ENCODE measurements around the gene TBC1D5. TPM values are rescaled to one million over a fixed set of nuclear protein-coding genes. Genes with fewer than 3 reads are reported as not detected.

TBC1D5 gene
- total and polyA plus RNA-seq, 8 donors, result 47.4 to 74.8 (median 55.3) TPM

- DNase-seq (no peak), ATAC-seq (no peak)
- intact Hi-C loops (cut with DNase I), result no loop called here
- H3K27ac ChIP-seq, result no peak overlapping the region
- H3K4me3 ChIP-seq, result no peak overlapping the region
- TF ChIP-seq CTCF (IDR thresholded peaks at IDR 0.05), result no peak
- H3K36me3 ChIP-seq, result no peaks in the 10 kb centered on the region
- no peaks in the 10 kb centered on the region for H3K4me1 ChIP-seq
- peaks cover 0 to 5% of the 10 kb centered on the region in 2 donors for H3K9me3 ChIP-seq
- H3K27me3 ChIP-seq, result no peaks in the 10 kb centered on the region
Measured at GRCh38 chr3:17119201-17120072, 623.0 kb downstream of the TBC1D5 start.

GRCh38 chr3:17118771-17119170 lies 623.7 kb downstream of the TBC1D5 start:
- ATAC-seq (no peak), DNase-seq (no peak)
- intact Hi-C loops (cut with DNase I), result no loop called here
- no peak overlapping the region for H3K27ac ChIP-seq
- no peak for TF ChIP-seq CTCF (IDR thresholded peaks at IDR 0.05)
- no peaks in the 10 kb centered on the region for H3K27me3 ChIP-seq
- no peaks in the 10 kb centered on the region for H3K4me1 ChIP-seq
- H3K9me3 ChIP-seq, result peaks cover 0 to 5% of the 10 kb centered on the region in 2 donors
- no peaks in the 10 kb centered on the region for H3K36me3 ChIP-seq
- H3K4me3 ChIP-seq, result no peak overlapping the region

- no peaks in the 10 kb centered on the region for H3K4me1 ChIP-seq
- no peaks in the 10 kb centered on the region for H3K9me3 ChIP-seq
- no peak for DNase-seq
- no peak for TF ChIP-seq CTCF (IDR thresholded peaks at IDR 0.05)
- no peak overlapping the region for H3K27ac ChIP-seq
- H3K4me3 ChIP-seq, result no peak overlapping the region
- no peak for ATAC-seq
- intact Hi-C loops (cut with DNase I), result no loop called here
- no peaks in the 10 kb centered on the region for H3K36me3 ChIP-seq
- H3K27me3 ChIP-seq, result no peaks in the 10 kb centered on the region
Measured at GRCh38 chr3:17116007-17116600, 626.3 kb downstream of the TBC1D5 start.

GRCh38 chr3:17115186-17115585 lies 627.2 kb downstream of the TBC1D5 start:
- ATAC-seq (no peak), DNase-seq (no peak)
- H3K36me3 ChIP-seq, result no peaks in the 10 kb centered on the region
- no peak overlapping the region for H3K4me3 ChIP-seq
- H3K4me1 ChIP-seq, result no peaks in the 10 kb centered on the region
- no peak for TF ChIP-seq CTCF (IDR thresholded peaks at IDR 0.05)
- H3K27me3 ChIP-seq, result no peaks in the 10 kb centered on the region
- intact Hi-C loops (cut with DNase I), result no loop called here
- no peaks in the 10 kb centered on the region for H3K9me3 ChIP-seq
- no peak overlapping the region for H3K27ac ChIP-seq

GRCh38 chr3:17111586-17111985 lies 630.8 kb downstream of the TBC1D5 start:
- DNase-seq, result no peak
- ATAC-seq, result no peak
- no peak for TF ChIP-seq CTCF (IDR thresholded peaks at IDR 0.05)
- H3K4me1 ChIP-seq, result no peaks in the 10 kb centered on the region
- no peaks in the 10 kb centered on the region for H3K9me3 ChIP-seq
- H3K4me3 ChIP-seq, result no peak overlapping the region
- H3K27me3 ChIP-seq, result no peaks in the 10 kb centered on the region
- H3K36me3 ChIP-seq, result no peaks in the 10 kb centered on the region
- intact Hi-C loops (cut with DNase I), result no loop called here
- no peak overlapping the region for H3K27ac ChIP-seq
